Limb (tissue), 2 donors: ENCODE results near the gene CREB5.
A peak's percentile ranks its signal among the peaks of the same experiment; 100 is the strongest.
"Not testable (repeated sequence)": the region's sequence is repeated elsewhere in the genome, so short reads cannot be mapped to it uniquely, and the experiment has no call there.

Experiments used
- DNase-seq, 2 donors: peaks; one replicate each; pipeline ENCODE4 v3.0.0-alpha.2; 2016; ENCODE audit errors: extremely low spot score in 2 of 2

Gene CREB5

GRCh38 chr7:28771906-28772622 is 359.7 kb downstream of the CREB5 start:
- no peak for DNase-seq

DNA sequence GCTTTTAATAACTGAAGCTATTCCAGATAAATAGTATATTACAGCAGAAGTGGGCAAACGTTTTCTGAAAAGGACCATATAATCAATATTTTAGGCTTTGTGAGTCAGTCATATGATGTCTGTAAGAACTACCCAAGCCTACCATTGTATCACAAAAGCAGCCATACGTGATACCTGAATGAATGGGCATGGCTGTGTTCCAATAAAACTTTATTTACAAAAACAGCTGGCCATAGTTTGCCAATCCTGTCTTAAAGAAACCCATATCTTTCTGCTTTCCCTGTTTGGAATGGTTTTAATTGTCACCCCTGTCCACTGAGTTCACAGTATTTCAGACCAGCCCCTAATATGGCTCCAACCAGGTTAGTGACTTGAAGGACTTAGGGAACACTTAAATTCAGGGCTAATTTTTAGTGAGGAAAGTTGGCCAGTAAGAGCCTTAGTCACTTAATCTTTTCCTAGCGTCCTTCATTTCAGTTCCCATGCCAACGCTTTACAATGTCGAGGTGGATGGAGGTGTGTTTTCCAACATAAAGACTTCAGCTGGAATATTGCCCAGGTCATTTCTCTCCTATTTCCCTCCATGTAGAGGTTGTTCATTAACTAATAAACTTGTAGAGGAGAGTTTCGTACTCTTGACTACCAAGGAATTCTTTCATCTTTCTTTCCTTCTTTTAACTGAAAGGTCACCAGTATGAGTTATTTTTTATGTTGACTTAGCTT is 361.3 kb downstream of the CREB5 start:
- DNase-seq: no peak

DNA sequence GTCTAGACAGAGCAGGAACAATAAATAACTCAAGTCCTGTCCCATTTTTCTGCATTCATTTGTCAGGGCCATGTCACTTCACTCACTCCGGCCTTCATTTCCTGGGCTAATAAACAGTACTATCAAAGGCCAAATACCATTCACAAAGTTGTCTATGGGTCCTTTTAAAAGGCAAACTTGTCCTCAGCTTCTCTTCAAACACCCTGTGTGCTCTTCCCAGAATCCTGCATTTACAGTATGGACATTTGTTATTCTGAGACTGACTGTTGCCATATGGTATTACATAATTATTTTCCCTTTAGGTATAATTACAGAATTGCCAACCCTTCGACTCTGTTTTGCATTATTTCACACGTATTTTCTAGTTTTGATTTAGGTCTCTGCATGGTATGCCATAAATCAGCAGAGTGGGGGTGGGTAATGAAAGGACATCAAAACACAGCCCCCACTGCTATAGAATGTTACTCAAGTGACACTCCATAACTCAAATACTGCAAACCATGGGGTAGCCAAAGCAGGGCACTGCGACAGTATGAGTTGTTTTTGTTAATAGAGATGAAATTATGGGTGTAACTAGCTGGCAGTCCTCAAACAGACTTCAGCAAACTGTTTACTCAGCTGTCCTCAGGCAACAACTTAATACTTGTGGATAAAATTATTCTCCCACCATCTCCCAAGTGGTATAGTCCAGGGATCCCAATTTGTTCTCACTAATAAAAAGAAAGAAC is 362.1 kb downstream of the CREB5 start:
- DNase-seq: no peak

DNA sequence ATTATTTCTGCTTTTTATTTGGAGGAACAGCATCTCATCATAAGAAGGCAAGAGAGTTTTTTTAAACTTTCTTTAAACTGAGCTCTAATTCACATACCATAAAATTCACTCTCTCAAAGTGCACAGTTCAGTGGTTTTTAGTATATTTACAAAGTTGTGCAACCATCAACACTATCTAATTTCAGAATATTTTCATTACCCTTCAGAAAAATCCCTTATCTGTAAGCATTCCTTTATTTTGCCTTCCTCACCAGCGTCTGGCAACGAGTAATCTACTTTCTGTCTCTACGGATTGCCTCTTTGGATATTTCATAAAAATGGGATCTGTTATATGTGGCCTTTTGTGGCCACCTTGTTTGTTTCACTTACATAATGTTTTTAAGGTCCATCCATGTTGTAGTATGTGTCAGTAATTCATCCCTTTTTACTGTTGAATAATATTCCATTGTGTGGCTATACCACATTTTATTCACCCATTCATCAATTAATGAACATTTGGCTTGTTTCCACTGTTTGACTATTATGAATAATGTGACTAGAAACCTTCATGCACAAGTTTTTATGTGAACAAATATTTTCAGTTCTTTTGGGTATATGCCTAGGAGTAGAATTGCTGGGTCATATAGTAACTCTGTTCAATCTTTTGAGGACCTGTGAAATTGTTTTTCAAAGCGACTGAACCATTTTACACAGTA is 364.3 kb downstream of the CREB5 start:
- DNase-seq: no peak

DNA sequence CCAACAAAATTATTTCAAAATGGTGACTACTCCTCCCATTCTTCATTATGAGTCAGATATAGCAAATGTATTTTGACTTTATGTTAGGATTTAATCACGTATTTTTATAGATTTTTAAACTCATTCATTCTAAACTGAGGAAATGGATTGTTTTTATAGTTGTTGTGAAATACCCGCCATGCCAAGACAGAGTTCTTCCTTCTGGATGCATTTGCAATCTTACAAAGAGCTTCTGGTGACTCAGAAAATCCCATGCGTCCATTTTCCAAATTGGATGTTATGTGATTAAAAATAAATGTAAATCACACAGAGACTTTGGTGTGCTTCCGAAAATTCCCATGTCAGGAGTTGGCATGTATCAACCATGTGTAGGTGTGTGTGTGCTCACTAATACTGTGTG is 366.5 kb downstream of the CREB5 start:
- no peak for DNase-seq

DNA sequence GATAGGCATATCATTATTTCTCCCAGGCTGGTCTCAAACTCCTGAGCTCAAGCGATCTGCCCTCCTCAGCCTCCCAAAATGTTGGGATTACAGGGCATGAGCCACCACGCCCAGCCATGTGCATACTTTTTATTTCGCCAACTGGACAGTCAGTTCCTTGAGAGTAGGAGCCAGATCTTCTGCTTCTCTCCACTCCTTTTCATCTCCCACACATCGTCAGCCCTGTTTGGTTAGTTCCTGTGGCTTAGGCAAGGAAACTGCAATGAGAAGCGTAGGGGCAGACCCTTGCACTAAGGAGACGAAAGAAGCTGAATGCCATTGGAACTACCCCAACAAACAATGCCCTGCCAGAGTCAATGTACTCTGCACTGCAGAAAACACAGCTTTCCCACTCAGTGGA is 367.6 kb downstream of the CREB5 start:
- DNase-seq: no peak

DNA sequence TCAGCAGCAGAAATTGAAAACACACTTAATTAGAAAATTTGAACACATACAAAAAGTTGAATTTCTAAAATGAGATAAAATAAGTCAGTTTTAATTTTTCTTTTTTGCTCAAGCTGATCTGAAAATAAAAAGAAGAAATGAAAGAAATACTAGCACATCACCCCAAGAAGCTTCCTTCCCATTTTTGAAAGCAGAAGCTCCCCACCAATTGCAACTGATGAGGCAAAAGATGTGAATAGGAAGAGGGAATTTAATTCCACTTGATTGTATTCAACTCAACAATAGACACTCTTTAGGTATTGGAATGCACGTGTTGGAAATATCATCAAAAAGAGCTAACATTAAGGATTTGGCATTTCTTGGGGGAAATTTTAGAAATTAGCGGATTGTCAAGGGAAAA is 370.0 kb downstream of the CREB5 start:
- no peak for DNase-seq

- DNase-seq: peak; percentile 52 to 55
These were observed 372.0 kb downstream of the CREB5 start for GRCh38 chr7:28784171-28784902.

- DNase-seq: no peak
These were observed 373.0 kb downstream of the CREB5 start for GRCh38 chr7:28785041-28785995.

DNA sequence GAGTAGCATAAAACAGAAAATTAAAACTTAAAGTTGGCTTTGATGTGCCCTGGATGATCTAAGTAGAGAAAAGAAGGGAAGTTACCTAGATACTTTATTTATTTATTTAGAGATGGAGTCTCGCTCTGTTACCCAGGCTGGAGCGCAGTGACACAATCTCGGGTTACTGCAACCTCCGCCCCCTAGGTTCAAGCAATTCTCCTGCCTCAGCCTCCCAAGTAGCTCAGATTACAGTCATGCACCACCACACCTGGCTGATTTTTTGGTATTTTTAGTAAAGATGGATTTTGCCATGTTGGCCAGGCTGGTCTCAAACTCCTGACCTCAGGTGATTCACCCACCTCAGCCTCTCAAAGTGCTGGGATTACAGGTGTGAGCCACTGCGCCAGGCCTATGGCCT is 373.8 kb downstream of the CREB5 start:
- not testable (repeated sequence) for DNase-seq

DNA sequence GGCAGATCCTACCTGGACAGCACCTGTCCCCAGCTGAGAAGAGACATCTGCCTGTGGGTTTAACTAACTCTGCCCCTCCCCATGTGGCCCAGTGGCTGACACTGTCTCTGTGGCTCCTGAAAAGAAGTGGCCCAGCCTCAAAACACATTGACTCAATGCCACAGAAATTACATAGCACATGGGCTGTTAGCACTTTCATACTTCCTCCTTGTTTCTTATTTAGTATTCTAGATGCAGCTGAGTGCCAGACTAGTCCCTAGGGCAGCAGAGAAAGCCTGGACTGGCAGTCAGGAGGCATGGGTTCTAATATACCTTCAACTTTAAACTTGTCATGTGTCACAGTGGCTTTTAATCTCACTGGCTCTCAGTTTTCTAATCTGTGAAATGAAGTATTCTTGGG is 374.8 kb downstream of the CREB5 start:
- DNase-seq: no peak

- no peak for DNase-seq
These were observed 378.1 kb downstream of the CREB5 start for GRCh38 chr7:28790467-28790866.

GRCh38 chr7:28792858-28793257 is 380.5 kb downstream of the CREB5 start:
- no peak for DNase-seq

GRCh38 chr7:28793381-28794085 is 381.2 kb downstream of the CREB5 start:
- no peak for DNase-seq

DNA sequence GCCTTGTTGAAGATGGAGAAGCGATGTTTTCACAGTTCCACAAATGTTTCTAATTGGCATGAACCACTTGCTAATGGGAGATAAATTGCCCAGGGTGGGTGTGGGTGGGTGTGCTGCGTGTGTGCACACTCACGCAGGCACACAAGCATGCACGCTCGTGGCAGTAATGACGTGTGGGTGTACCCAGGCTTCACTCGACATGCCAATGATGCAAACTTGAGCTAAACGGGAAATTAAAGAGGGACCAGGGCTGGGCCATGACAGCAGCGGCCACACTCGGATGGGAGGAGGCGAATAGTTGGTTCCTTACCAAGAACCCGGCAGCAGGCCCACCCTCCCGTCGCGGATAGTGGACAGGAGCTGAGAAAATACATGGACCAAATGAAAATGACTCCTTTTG is 386.0 kb downstream of the CREB5 start:
- DNase-seq: no peak

GRCh38 chr7:28799619-28800018 is 387.3 kb downstream of the CREB5 start:
- no peak for DNase-seq

GRCh38 chr7:28800150-28800549 is 387.8 kb downstream of the CREB5 start:
- DNase-seq: no peak

DNA sequence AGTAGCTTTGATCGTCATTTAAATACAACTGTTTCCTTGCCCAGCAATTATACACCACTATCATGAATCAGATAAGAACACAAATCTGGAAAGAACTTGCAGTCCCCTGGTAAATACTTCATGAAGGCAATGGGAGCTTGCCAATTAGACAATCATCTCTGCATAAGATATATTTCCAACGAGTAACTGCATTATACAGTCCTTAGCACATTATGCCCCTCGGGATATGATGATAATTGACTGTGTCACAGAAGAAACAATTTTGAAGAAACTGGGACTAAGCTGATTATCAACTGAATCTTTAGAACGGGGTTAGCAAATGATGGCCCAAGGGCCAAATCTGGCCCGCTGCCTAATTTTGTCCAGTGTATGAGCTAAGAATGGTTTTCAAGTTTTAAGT is 390.1 kb downstream of the CREB5 start:
- DNase-seq: no peak

DNA sequence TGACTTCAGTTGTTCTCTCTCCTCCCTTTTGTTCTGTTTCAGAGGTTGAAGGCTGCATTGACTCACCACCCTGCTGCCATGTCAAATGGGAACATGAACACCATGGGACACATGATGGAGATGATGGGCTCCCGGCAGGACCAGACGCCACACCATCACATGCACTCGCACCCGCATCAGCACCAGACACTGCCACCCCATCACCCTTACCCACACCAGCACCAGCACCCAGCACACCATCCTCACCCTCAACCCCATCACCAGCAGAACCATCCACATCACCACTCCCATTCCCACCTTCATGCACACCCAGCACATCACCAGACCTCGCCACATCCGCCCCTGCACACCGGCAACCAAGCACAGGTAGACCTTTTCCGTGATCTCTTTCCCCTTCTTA is 391.8 kb downstream of the CREB5 start:
- DNase-seq: no peak
